GM12878 (cell line): ENCODE results near the gene TNRC6B. TPM values are rescaled to one million over a fixed set of nuclear protein-coding genes. Genes with fewer than 3 reads are reported as not detected.
A peak's percentile ranks its signal among the peaks of the same experiment; 100 is the strongest.

Experiments used
- ATAC-seq: fragments of 200-7000 bp; cut with Tn5 transposase; 3 replicates; pipeline ENCODE4 v1.9.1; 2020; ENCODE audit warnings: mild to moderate bottlenecking, moderate library complexity
- BruUV-seq: library from RNA; stranded (reverse); fragments of 400-500 nt; replicated peaks from 2 replicates; lab custom pipeline; 2021; lab: Mats Ljungman, UMichigan
- CTCF ChIA-PET: fragments of 300-600 bp; sonication (Branson Sonifier 250); formaldehyde crosslinking; extraction: SDS; loops from one replicate; lab custom pipeline; 2021; ENCODE audit warnings: inconsistent platforms; lab: Yijun Ruan, JAX
- POLR2A ChIA-PET: fragments of 350-600 bp; formaldehyde crosslinking; extraction: SDS; loops from one replicate; lab custom pipeline; 2021; ENCODE audit warnings: inconsistent platforms; lab: Charles Lee
- RAD21 ChIA-PET: fragments of 300-600 bp; sonication (Branson Sonifier 250); formaldehyde crosslinking; loops from one replicate; lab custom pipeline; 2023; ENCODE audit warnings: antibody characterized with exemption; ENCODE audit not compliant: unreplicated experiment; lab: Charles Lee
- SMC1A ChIA-PET: fragments of 300-600 bp; sonication (Branson Sonifier 250); formaldehyde crosslinking; loops from one replicate; lab custom pipeline; 2023; ENCODE audit not compliant: unreplicated experiment, uncharacterized antibody; lab: Charles Lee
- DNase-seq: peaks from one replicate; pipeline ENCODE4 v3.0.0-alpha.2; 2011; ENCODE audit warnings: low read depth, low spot score
- FAIRE-seq: peaks from 3 replicates; lab custom pipeline; 2011; peaks lifted over from hg19 to GRCh38; lab: Jason Lieb, UNC
- H2AFZ ChIP-seq: 2 replicates; pipeline ENCODE4 v1.6.0; 2011; ENCODE audit warnings: low read depth, low read length, control low read depth; ENCODE audit not compliant: control insufficient read depth
- H3K27ac ChIP-seq: 2 replicates; pipeline ENCODE4 v1.5.1; 2011; ENCODE audit warnings: control low read depth; ENCODE audit not compliant: control insufficient read depth, insufficient read depth
- H3K27me3 ChIP-seq, 2 experiments: replicated peaks in 1 of 2; 2 replicates each; pipeline versions ENCODE4 v1.6.0 to v1.6.1; 2011; ENCODE audit warnings: low read length in 1 of 2; ENCODE audit not compliant: control insufficient read depth in 2 of 2, insufficient read depth in 2 of 2
- H3K36me3 ChIP-seq, 2 experiments: 2 replicates each; pipeline ENCODE4 v1.5.1; 2011; ENCODE audit warnings: low read length in 1 of 2; ENCODE audit not compliant: control insufficient read depth in 2 of 2, insufficient read depth in 2 of 2
- H3K4me1 ChIP-seq: 2 replicates; pipeline ENCODE4 v1.6.1; 2011; ENCODE audit warnings: mild to moderate bottlenecking, low read length, moderate library complexity, mixed read lengths; ENCODE audit not compliant: control insufficient read depth, insufficient read depth
- H3K4me2 ChIP-seq: 2 replicates; pipeline ENCODE4 v1.6.0; 2011; ENCODE audit warnings: control low read depth; ENCODE audit not compliant: control insufficient read depth, insufficient read depth
- H3K4me3 ChIP-seq: fragments of 200-600 bp; sonication (generic); 2 replicates; pipeline ENCODE4 v1.5.1; 2016
- H3K79me2 ChIP-seq: 2 replicates; pipeline ENCODE4 v1.6.0; 2011; ENCODE audit warnings: low read length; ENCODE audit not compliant: control insufficient read depth, insufficient read depth
- H3K9ac ChIP-seq: 2 replicates; pipeline ENCODE4 v1.8.0; 2011; ENCODE audit warnings: low read length, control low read depth, mixed read lengths; ENCODE audit not compliant: control insufficient read depth, insufficient read depth
- H3K9me3 ChIP-seq: replicated peaks from 3 replicates; pipeline ENCODE4 v1.5.1; 2011; ENCODE audit warnings: mild to moderate bottlenecking, low read length; ENCODE audit not compliant: control insufficient read depth, insufficient read depth
- H4K20me1 ChIP-seq: 2 replicates; pipeline ENCODE4 v1.6.0; 2011; ENCODE audit not compliant: control insufficient read depth, insufficient read depth
- ATF3 ChIP-seq: IDR thresholded peaks from 2 replicates; pipeline ENCODE4 v1.6.1; 2011; ENCODE audit warnings: low read depth, mild to moderate bottlenecking, low read length, moderate library complexity, borderline replicate concordance; ENCODE audit errors: extremely low read depth
- BCLAF1 ChIP-seq: fragments of 450-650 bp; IDR thresholded peaks from 2 replicates; pipeline ENCODE4 v1.6.1; 2017; ENCODE audit warnings: antibody characterized with exemption, mild to moderate bottlenecking, moderate library complexity
- CHD1 ChIP-seq: IDR thresholded peaks from 2 replicates; pipeline ENCODE4 v1.6.1; 2012; ENCODE audit warnings: low read depth, low read length, improper control_type of control experiment
- EED ChIP-seq: sonication (generic); IDR thresholded peaks from 2 replicates; pipeline ENCODE4 v1.6.1; 2016; ENCODE audit warnings: antibody characterized with exemption, low read depth
- POLR2A ChIP-seq: IDR thresholded peaks from 2 replicates; pipeline ENCODE4 v1.6.1; 2011; ENCODE audit warnings: low read depth, mild to moderate bottlenecking, low read length
- RAD21 ChIP-seq: IDR thresholded peaks from 2 replicates; pipeline ENCODE4 v1.6.1; 2011; ENCODE audit warnings: mild to moderate bottlenecking, low read depth, low read length, moderate library complexity; ENCODE audit not compliant: insufficient read depth
- RFX5 ChIP-seq: IDR thresholded peaks from 2 replicates; pipeline ENCODE4 v1.6.1; 2011; ENCODE audit warnings: low read depth, low read length, improper control_type of control experiment
- STAT3 ChIP-seq: IDR thresholded peaks from 2 replicates; pipeline ENCODE4 v1.6.1; 2011; ENCODE audit warnings: low read depth, low read length, improper control_type of control experiment
- TAF1 ChIP-seq: IDR thresholded peaks from 2 replicates; pipeline ENCODE4 v1.6.1; 2011; ENCODE audit warnings: mild to moderate bottlenecking, low read depth, low read length, borderline replicate concordance
- WGBS: methylation state at CpG from one replicate; pipeline ENCODE4 v1.1.6; 2016; ENCODE audit warnings: low lambda C conversion rate; ENCODE audit not compliant: insufficient replicate concordance, insufficient coverage; ENCODE audit errors: missing lambda C conversion rate; 5-methylcytosine and 5-hydroxymethylcytosine counted together
- in situ Hi-C: fragments of 300-500 bp; cut with MboI; formaldehyde crosslinking; loops from 9 replicates; pipeline ENCODE4 v1.14.3; 2018; ENCODE audit warnings: mixed read lengths
- intact Hi-C: fragments of 100-400 bp; cut with micrococcal nuclease; formaldehyde crosslinking; loops from one replicate; pipeline ENCODE4 v1.14.2; 2022; ENCODE audit not compliant: unreplicated experiment
- polyA plus RNA-seq, 11 experiments: library from polyadenylated mRNA; depleted of rRNA in 4 of 11; unstranded in 6 of 11; stranded (reverse) in 5 of 11; fragments of >200 nt; fragmentation: Nextera tagmentation in 4 of 11; fragmentation: Illumina TruSeq in 1 of 11; extraction: Ambion mirVana in 4 of 11; extraction: Trizol in 1 of 11; gene quantifications; 1 replicate in 1 of 11; 2 replicates in 10 of 11; pipeline versions ENCODE4 v1.2.1 to v1.2.3, GENCODE V29; 2011 to 2016; ENCODE audit warnings: inconsistent platforms in 2 of 11, missing spikeins in 2 of 11, low read depth in 1 of 11
- total RNA-seq, 4 experiments: library from RNA; depleted of rRNA in 3 of 4; stranded (reverse); fragments of >200 nt in 3 of 4; fragmentation: Illumina TruSeq in 1 of 4; extraction: Trizol in 1 of 4; gene quantifications; 2 replicates each; pipeline versions ENCODE4 v1.2.1 to v1.2.3, GENCODE V29; 2013 to 2021

The TNRC6B gene
- total and polyA plus RNA-seq, 10 of the 15 experiments (the other 5 are each of a cell fraction or from before 2014, with no cell fraction given): 3.6 to 32.8 (median 16.4) TPM

- H2AFZ ChIP-seq: peak overlapping the region; percentile 54
- 0 out of 2 replicates have a peak overlapping the region, but pooled peaks have one; percentile 13 for H3K4me3 ChIP-seq
- TF ChIP-seq CHD1 (no peak), ATF3 (no peak), STAT3 (no peak), POLR2A (0 out of 2 replicates have a peak, but pooled peaks have one; percentile 26), EED (peak; percentile 51; the same call in 1 of the 2 replicates), RAD21 (no peak), RFX5 (no peak), TAF1 (no peak), BCLAF1 (no peak)
- POLR2A ChIA-PET: interaction anchor here (0.5 to 1.5 kb wide), 6 partner anchors 13 to 369 kb away, joined by 3 to 4 read pairs (median 4); partner anchors contain the start of gene TNRC6B
- WGBS: 13% methylated on average over 3 of the region's 3 CpGs
- peaks cover 60% of the 10 kb centered on the region for H3K79me2 ChIP-seq
- RAD21 ChIA-PET: interaction anchor here (0.9 to 2.4 kb wide), 5 partner anchors 10 to 171 kb away, joined by 3 to 10 read pairs (median 5); partner anchors contain the start of gene TNRC6B
- peak overlapping the region; percentile 59 for H3K27ac ChIP-seq
- in situ Hi-C loops: no loop called here
- H3K36me3 ChIP-seq: peaks cover 3 to 8% of the 10 kb centered on the region in 2 experiments; a peak in 3 of 4 replicates
- H3K4me1 ChIP-seq: peaks cover 46% of the 10 kb centered on the region
- peak overlapping the region; percentile 64 for H3K4me2 ChIP-seq
- ATAC-seq: no peak
- SMC1A ChIA-PET: interaction anchor here (0.5 to 3.3 kb wide), 12 partner anchors 9 to 168 kb away, joined by 3 to 17 read pairs (median 4); partner anchors contain the start of gene TNRC6B
- 0 out of 2 replicates have a peak, but pooled peaks cover 5% of the 10 kb centered on the region for H4K20me1 ChIP-seq
- no peak for FAIRE-seq
- intact Hi-C loops: no loop called here
- no peaks in the 10 kb centered on the region for H3K9me3 ChIP-seq
- no TSS peak for BruUV-seq
- CTCF ChIA-PET: interaction anchor here (0.8 to 1.6 kb wide), 9 partner anchors 9 to 216 kb away, joined by 3 to 7 read pairs (median 3); no protein-coding TSS in a partner anchor
- no peaks in the 10 kb centered on the region for H3K27me3 ChIP-seq
- DNase-seq: no peak
- H3K9ac ChIP-seq: peak overlapping the region; percentile 45; the same call in 1 of the 2 replicates
These were observed 37.5 kb downstream of the TNRC6B start for GRCh38 chr22:40215266-40215665.
